ENCODE data around the gene MBD6.

MBD6 gene

GRCh38 chr12:57520053-57520818 is 2.4 kb upstream of the MBD6 start, which contains the start of gene DDIT3:
DDIT3 (minus strand) TSS chr12:57520514; CDS start chr12:57517406, 3,108 bp downstream.
- peak within 1 kb of the TSS; percentile 92 for H3K9ac ChIP-seq (ENCODE audit: low read depth, low read length, poor library complexity)
- H3K4ac ChIP-seq (ENCODE audit: low read length), result no peak within 1 kb of the TSS
- peak within 1 kb of the TSS; percentile 90 for H3K27ac ChIP-seq (replicated peaks; ENCODE audit: low read length)
- no peaks in the 10 kb centered on the region for H3K9me3 ChIP-seq (replicated peaks in 1 of 2; ENCODE audit: control insufficient read depth in 2 of 2, insufficient read depth in 1 of 2, low read depth in 1 of 2, low read length in 2 of 2)
- no peak within 1 kb of the TSS for H2BK120ac ChIP-seq (ENCODE audit: low read depth, low read length)
- peak within 1 kb of the TSS; percentile 78 for H3K14ac ChIP-seq (ENCODE audit: low read length)
- H3K79me1 ChIP-seq (ENCODE audit: low read depth, low read length), result peaks cover 3% of the 10 kb centered on the region
- H2AFZ ChIP-seq (ENCODE audit: low read length), result peak within 1 kb of the TSS; percentile 76
- H2AK5ac ChIP-seq (ENCODE audit: low read depth, low read length), result peak within 1 kb of the TSS; percentile 48
- H3K36me3 ChIP-seq (replicated peaks in 1 of 2; ENCODE audit: control insufficient read depth in 2 of 2, insufficient read depth in 2 of 2, low read length in 2 of 2), result peaks cover 17 to 58% of the 10 kb centered on the region in 2 donors
- H4K8ac ChIP-seq (ENCODE audit: low read depth, low read length), result peak within 1 kb of the TSS; percentile 19
- peak within 1 kb of the TSS; percentile 63 for H3K18ac ChIP-seq (ENCODE audit: low read length)
- DNase-seq (ENCODE audit: low spot score), result peak; percentile 99
- H2BK12ac ChIP-seq (ENCODE audit: low read length), result no peak within 1 kb of the TSS
- H3K23ac ChIP-seq (ENCODE audit: low read depth, low read length, poor library complexity), result peak within 1 kb of the TSS; percentile 66
- peak within 1 kb of the TSS; percentile 96 for H2BK5ac ChIP-seq (ENCODE audit: low read length)
- peaks cover 0 to 2% (median 0%) of the 10 kb centered on the region in 3 experiments for H3K27me3 ChIP-seq (ENCODE audit: control insufficient read depth in 3 of 3, insufficient read depth in 3 of 3, low read depth in 1 of 3, low read length in 3 of 3)
- H3K4me2 ChIP-seq (ENCODE audit: insufficient read depth, low read length, poor library complexity, severe bottlenecking), result peak within 1 kb of the TSS; percentile 82
- peaks cover 27% of the 10 kb centered on the region in 2 donors for H3K4me1 ChIP-seq (ENCODE audit: control insufficient read depth in 2 of 2, insufficient read depth in 1 of 2, low read depth in 1 of 2, low read length in 2 of 2)
- WGBS, 2 donors (ENCODE audit: extremely low coverage in 2 of 2, insufficient read length in 2 of 2, insufficient replicate concordance in 1 of 2), result no CpG with 5 or more reads among the region's 52 CpGs
- H3K4me3 ChIP-seq (ENCODE audit: low read length in 2 of 2), result peak within 1 kb of the TSS; percentile 88 to 94
- no peak within 1 kb of the TSS for H2BK15ac ChIP-seq (ENCODE audit: low read length)
- peak within 1 kb of the TSS; percentile 67 for H4K91ac ChIP-seq (ENCODE audit: low read depth, low read length, poor library complexity)

GRCh38 chr12:57521525-57522010 is 1.1 kb upstream of the MBD6 start:
- WGBS, 2 donors (ENCODE audit: extremely low coverage in 2 of 2, insufficient read length in 2 of 2, insufficient replicate concordance in 1 of 2), result no CpG with 5 or more reads among the region's 17 CpGs
- no peak overlapping the region for H2BK12ac ChIP-seq (ENCODE audit: low read length)
- H3K9me3 ChIP-seq (replicated peaks in 1 of 2; ENCODE audit: control insufficient read depth in 2 of 2, insufficient read depth in 1 of 2, low read depth in 1 of 2, low read length in 2 of 2), result no peaks in the 10 kb centered on the region
- peak overlapping the region in 1 of 2 donors; percentile 67 for H3K4me3 ChIP-seq (ENCODE audit: low read length in 2 of 2)
- peak; percentile 57 for DNase-seq (ENCODE audit: low spot score)
- H3K36me3 ChIP-seq (replicated peaks in 1 of 2; ENCODE audit: control insufficient read depth in 2 of 2, insufficient read depth in 2 of 2, low read length in 2 of 2), result peaks cover 15 to 56% of the 10 kb centered on the region in 2 donors
- no peak overlapping the region for H3K14ac ChIP-seq (ENCODE audit: low read length)
- H4K91ac ChIP-seq (ENCODE audit: low read depth, low read length, poor library complexity), result no peak overlapping the region
- H2BK15ac ChIP-seq (ENCODE audit: low read length), result no peak overlapping the region
- H2BK5ac ChIP-seq (ENCODE audit: low read length), result no peak overlapping the region
- no peak overlapping the region for H2AK5ac ChIP-seq (ENCODE audit: low read depth, low read length)
- no peak overlapping the region for H4K8ac ChIP-seq (ENCODE audit: low read depth, low read length)
- peaks cover 27 to 30% of the 10 kb centered on the region in 2 donors for H3K4me1 ChIP-seq (ENCODE audit: control insufficient read depth in 2 of 2, insufficient read depth in 1 of 2, low read depth in 1 of 2, low read length in 2 of 2)
- H3K4ac ChIP-seq (ENCODE audit: low read length), result no peak overlapping the region
- H2AFZ ChIP-seq (ENCODE audit: low read length), result peak overlapping the region; percentile 16
- H2BK120ac ChIP-seq (ENCODE audit: low read depth, low read length), result no peak overlapping the region
- peak overlapping the region; percentile 31 for H3K27ac ChIP-seq (replicated peaks; ENCODE audit: low read length)
- H3K79me1 ChIP-seq (ENCODE audit: low read depth, low read length), result peaks cover 3% of the 10 kb centered on the region
- H3K18ac ChIP-seq (ENCODE audit: low read length), result no peak overlapping the region
- peak overlapping the region; percentile 37 for H3K4me2 ChIP-seq (ENCODE audit: insufficient read depth, low read length, poor library complexity, severe bottlenecking)
- no peak overlapping the region for H3K9ac ChIP-seq (ENCODE audit: low read depth, low read length, poor library complexity)
- H3K23ac ChIP-seq (ENCODE audit: low read depth, low read length, poor library complexity), result no peak overlapping the region
- H3K27me3 ChIP-seq (ENCODE audit: control insufficient read depth in 3 of 3, insufficient read depth in 3 of 3, low read depth in 1 of 3, low read length in 3 of 3), result peaks cover 0 to 2% (median 0%) of the 10 kb centered on the region in 3 experiments

- H3K18ac ChIP-seq (ENCODE audit: low read length), result peak overlapping the region; percentile 94
- H2BK12ac ChIP-seq (ENCODE audit: low read length), result no peak overlapping the region
- peaks cover 3% of the 10 kb centered on the region for H3K79me1 ChIP-seq (ENCODE audit: low read depth, low read length)
- H3K4ac ChIP-seq (ENCODE audit: low read length), result no peak overlapping the region
- no CpG with 5 or more reads among the region's 38 CpGs for WGBS, 2 donors (ENCODE audit: extremely low coverage in 2 of 2, insufficient read length in 2 of 2, insufficient replicate concordance in 1 of 2)
- H3K27me3 ChIP-seq (ENCODE audit: control insufficient read depth in 3 of 3, insufficient read depth in 3 of 3, low read depth in 1 of 3, low read length in 3 of 3), result peaks cover 0 to 2% (median 0%) of the 10 kb centered on the region in 3 experiments
- H3K23ac ChIP-seq (ENCODE audit: low read depth, low read length, poor library complexity), result peak overlapping the region; percentile 52
- H3K9me3 ChIP-seq (replicated peaks in 1 of 2; ENCODE audit: control insufficient read depth in 2 of 2, insufficient read depth in 1 of 2, low read depth in 1 of 2, low read length in 2 of 2), result no peaks in the 10 kb centered on the region
- H4K8ac ChIP-seq (ENCODE audit: low read depth, low read length), result no peak overlapping the region
- no peak overlapping the region for H2BK120ac ChIP-seq (ENCODE audit: low read depth, low read length)
- H3K9ac ChIP-seq (ENCODE audit: low read depth, low read length, poor library complexity), result peak overlapping the region; percentile 94
- peak overlapping the region; percentile 67 to 79 for H3K4me3 ChIP-seq (ENCODE audit: low read length in 2 of 2)
- no peak overlapping the region for H4K91ac ChIP-seq (ENCODE audit: low read depth, low read length, poor library complexity)
- H2BK5ac ChIP-seq (ENCODE audit: low read length), result no peak overlapping the region
- peak overlapping the region; percentile 58 for H2AK5ac ChIP-seq (ENCODE audit: low read depth, low read length)
- H2BK15ac ChIP-seq (ENCODE audit: low read length), result peak overlapping the region; percentile 22
- peak overlapping the region; percentile 85 for H3K4me2 ChIP-seq (ENCODE audit: insufficient read depth, low read length, poor library complexity, severe bottlenecking)
- peak overlapping the region; percentile 94 for H3K27ac ChIP-seq (replicated peaks; ENCODE audit: low read length)
- peaks cover 14 to 56% of the 10 kb centered on the region in 2 donors for H3K36me3 ChIP-seq (replicated peaks in 1 of 2; ENCODE audit: control insufficient read depth in 2 of 2, insufficient read depth in 2 of 2, low read length in 2 of 2)
- peak; percentile 50 for DNase-seq (ENCODE audit: low spot score)
- peaks cover 27 to 30% of the 10 kb centered on the region in 2 donors for H3K4me1 ChIP-seq (ENCODE audit: control insufficient read depth in 2 of 2, insufficient read depth in 1 of 2, low read depth in 1 of 2, low read length in 2 of 2)
- peak overlapping the region; percentile 42 for H3K14ac ChIP-seq (ENCODE audit: low read length)
- H2AFZ ChIP-seq (ENCODE audit: low read length), result peak overlapping the region; percentile 85
Observed at GRCh38 chr12:57522887-57523705, 472 bp downstream of the MBD6 start.

Data from neuronal stem cell (in vitro differentiated cells).